Activated CD8-positive, alpha-beta memory T cell treated with anti-CD3 and anti-CD28 coated beads for 48 hours (primary cell): Measurements from ENCODE around the gene MEGF9.
A peak's percentile ranks its signal among the peaks of the same experiment; 100 is the strongest.

Experiments used
- DNase-seq, 3 experiments: peaks; one replicate each; pipeline ENCODE4 v3.0.0-alpha.2; 2020; ENCODE audit warnings: low read depth in 2 of 3, low spot score in 2 of 3

Gene MEGF9

GRCh38 chr9:120626512-120626911 lies 87.8 kb downstream of the MEGF9 start:
- no peak for DNase-seq

DNA sequence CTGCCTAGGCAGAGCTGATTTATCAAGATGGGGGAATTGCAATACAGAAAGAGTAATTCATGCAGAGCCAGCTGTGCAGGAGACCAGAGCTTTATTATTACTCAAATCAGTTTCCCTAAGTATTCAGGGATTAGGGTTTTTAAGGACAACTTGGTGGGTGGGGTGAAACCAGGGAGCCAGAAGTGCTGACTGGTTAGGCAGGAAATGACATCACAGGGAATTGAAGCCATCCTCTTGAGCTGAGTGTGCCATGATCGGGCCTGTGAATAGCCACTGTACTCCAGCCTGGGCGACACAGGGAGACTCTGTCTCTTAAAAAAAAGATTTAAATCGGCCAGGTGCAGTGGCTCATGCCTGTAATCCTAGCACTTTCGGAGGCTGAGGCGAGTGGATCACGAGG lies 89.0 kb downstream of the MEGF9 start:
- no peak for DNase-seq

DNA sequence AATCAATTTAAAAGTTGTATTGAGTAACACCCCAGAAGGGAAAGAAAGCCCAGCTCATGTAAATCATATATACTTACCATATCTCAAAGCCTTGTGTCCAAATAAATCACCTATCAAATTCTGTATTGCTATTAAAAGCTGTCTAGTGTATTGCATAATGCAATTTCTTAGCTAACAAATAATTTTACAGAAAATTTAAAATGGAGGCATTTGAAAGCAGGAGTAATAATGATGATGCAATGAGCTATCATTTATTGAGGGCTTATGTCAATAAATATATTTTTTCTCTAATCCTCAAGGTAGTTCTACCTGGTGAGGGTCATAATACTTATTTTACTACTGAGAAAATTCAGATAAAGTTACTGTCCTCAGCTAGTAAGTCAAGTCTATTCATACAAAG lies 91.5 kb downstream of the MEGF9 start:
- no peak for DNase-seq

- DNase-seq, result no peak
These were observed 92.3 kb downstream of the MEGF9 start for GRCh38 chr9:120621941-120622340.

DNA sequence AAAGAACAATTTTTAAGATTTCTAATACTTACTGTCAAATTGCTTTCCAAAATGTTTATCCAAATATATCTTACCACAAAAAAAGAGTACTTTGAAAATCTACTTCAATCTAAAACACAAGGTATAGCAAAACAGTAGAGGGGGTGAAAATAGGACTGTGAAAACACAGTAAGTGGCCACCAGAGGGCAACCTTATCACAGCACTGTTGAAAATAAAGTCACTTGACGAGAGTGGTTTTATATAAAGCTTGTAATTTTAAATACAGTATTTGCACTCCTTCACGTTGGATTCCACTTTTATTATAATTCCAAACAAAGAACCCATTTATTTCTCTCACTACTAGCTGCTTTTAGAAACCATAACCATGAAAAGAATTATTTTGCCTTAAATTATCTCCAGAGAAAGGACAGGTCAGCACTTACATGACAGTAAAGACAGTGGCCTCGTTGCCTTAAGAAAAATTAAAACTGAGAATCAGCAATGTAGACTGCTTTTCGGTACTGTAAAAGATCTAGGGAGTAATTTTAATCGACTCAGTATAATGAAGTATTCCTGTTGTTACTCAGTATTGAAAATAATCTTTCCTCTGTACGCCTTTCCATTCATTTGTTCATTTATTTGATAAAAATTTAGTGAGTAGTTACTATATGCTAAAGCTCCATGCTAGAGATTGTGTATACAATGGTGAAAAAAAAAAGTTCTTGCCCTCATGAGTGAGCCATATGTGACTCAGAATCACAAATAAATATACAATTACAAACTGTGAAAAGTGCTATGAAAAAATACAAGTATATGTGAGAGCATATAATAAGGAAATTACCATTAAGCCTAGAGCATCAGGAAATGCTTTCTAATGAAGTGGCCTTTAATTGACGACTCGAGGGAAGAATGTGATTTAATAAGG lies 94.3 kb downstream of the MEGF9 start:
- no peak for DNase-seq

GRCh38 chr9:120616966-120617935 lies 97.0 kb downstream of the MEGF9 start:
- DNase-seq, result no peak

DNA sequence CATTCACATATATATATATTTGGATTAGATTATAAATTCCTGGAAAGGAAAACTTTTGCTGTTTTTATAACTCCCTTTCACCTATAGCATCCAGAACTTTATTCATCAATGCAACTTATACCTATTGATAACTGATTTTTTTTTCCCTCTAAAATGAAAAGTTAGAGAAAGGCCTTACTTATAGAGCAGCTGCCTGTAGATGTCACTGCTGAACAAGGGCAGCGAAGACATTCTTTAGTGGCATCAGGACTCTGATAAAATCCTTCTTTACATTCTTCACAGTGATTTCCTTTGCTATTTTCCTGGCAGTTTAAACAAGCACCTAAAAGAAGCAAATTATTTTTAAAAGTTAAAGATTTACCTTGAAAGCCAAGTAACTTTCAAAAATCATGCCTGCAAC lies 102.1 kb downstream of the MEGF9 start:
- DNase-seq, result no peak

GRCh38 chr9:120611690-120612068 lies 102.6 kb downstream of the MEGF9 start:
- no peak for DNase-seq

- no peak for DNase-seq
These were observed 103.1 kb downstream of the MEGF9 start for GRCh38 chr9:120610975-120611689.

DNA sequence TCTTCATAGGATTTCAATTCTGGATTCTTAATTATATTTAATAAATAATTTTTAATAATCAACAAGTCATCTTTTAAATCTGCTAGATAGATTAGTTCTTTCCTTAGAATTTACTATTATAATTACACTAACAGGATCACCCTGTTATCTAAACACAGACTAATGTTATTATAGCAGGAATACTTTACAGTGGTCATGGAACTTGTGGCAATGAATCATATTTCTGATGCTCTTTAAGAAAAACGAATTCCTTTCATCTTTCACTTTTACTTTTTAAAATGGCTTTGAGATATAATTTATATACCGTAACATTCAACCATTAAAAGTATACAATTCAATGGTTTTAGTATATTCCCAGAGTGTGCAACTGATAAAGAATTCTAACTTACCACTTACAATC lies 104.6 kb downstream of the MEGF9 start:
- no peak for DNase-seq

DNA sequence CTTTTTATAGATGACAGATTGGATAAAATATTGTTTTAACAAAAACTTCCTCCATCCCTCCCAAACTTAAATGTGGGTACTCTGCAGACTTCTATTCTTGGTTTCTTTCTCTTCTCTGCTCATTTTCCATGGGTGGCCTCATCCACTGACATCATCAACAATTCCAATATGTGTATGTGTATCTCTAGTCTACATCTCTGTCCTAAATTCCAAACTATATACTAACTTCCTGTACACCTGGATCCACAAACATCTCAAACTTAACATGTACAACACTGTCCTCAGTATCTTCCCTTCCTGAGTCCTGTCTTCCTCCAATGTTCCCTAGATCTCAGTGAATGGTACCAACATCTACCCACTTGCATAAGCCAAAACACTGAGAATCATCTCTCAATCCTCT lies 105.8 kb downstream of the MEGF9 start:
- no peak for DNase-seq

GRCh38 chr9:120603591-120603990 lies 110.7 kb downstream of the MEGF9 start:
- no peak for DNase-seq

GRCh38 chr9:120603010-120603409 lies 111.3 kb downstream of the MEGF9 start:
- no peak for DNase-seq

GRCh38 chr9:120593955-120594277 lies 120.4 kb downstream of the MEGF9 start:
- DNase-seq, result no peak

DNA sequence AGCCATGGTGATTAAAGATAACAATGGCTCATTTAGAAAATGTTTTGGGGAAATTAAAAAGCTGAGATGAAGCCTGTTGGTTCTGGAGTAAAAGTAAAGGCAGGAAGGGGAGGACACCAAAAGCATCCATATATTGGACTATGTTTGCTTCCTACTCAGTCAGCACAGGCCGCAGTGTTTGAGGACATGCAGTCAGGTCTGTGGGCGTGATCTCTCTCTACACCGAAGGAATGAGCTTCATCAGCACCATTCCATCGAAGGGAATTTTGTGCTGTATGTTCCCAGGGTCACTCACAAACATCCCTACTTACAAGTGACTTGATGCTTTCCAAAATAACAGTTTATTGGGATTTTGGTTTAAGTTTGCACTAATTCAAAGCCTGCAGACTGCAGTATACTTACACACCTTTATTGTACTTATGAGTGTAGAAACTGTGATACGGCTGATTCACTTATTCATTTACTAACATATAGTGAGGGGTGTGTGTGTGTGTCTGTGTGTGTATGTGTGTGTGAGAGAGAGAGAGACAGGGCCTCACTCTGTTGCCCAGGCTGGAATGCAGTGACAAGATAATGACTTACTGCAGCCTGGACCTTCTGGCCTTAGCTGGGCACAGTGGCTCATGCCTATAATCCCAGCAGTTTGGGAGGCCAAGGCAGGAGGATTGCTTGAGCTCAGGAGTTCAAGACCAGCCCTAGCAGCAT lies 120.9 kb downstream of the MEGF9 start:
- no peak for DNase-seq

- no peak for DNase-seq
These were observed 122.1 kb downstream of the MEGF9 start for GRCh38 chr9:120592210-120592609.

DNA sequence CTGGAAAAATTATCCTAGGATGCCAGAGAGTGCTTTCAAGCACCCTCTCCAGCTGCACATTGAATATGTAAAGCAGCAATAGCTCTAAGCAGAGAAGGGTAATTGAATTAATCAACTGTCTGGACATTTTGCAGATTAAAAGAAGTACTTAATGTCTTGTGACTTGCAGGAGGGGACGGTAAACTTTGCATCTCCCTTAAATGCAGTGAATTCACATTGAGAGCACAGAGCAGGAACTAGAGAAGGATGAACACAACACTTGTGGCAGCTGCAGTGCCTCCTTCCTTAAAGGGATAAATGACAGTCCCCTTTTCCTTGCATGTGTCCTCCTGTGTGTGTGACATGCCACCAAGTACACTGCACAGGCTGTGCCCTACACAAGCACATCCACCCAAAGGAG lies 126.9 kb downstream of the MEGF9 start:
- no peak for DNase-seq

DNA sequence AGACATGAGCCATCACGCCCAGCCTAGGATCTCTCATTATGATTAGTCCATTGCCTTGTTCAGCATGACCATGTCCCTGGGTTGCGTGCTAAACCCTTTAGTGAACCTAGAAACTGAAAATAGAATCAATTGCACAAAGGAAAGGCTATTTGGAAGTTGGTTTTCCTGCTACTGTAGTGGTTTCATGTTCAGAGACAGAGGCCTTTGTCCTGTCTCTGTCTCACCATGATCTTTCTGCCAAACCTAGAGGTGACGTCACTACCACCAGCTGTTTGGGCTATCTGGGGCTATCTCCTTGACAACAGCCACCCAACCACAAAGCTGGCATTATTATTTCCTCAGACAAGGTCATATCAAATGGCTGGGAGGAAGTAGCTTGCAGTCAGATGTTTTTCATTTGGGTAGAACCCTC lies 130.3 kb downstream of the MEGF9 start:
- no peak for DNase-seq

DNA sequence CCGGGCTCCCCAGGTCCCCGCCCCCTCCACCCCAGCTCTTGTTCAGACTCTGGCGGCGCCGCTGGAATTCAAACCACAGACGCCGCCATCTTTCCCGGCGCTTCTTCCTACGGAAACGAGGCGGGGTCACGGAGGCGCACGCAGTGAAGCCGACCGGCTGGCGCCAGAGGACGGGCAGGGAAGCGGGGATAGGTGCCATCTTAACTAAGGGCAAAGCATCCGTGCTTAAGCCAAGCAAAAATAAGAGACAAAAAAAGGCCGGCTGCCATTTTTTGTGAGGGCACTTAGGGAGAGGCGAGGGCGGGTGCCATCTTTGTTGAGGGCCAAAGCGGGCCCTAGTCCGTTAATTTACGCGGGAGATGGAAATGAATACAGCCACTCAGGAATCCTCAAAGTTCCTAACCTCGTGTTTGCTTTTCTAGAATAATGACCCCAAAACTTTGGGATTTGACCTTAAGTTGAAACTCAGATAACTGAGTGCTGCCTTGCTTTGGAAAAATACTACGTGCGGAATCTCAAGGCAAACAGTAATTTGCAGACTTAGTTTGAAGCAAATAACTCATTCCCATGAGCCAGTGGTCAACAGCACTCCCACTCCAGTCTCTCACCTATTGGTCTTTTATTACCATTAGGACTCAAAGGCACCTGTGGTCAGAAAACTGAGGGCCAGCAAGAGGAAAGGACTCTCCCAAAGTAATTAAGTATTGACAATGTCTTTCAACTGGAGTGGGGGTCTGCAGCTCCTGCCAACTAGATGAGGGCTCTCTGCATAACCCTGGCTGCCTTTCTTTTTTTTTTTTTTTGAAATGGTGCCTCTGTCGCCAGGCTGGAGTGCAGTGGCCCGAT lies 134.0 kb downstream of the MEGF9 start, which contains the start of gene CDK5RAP2:
TSS of gene CDK5RAP2 (minus strand) at position 117 of the 846 bp plus-strand sequence. CDS start 189 bp downstream, outside the sequence.
- DNase-seq, result peak; percentile 74 to 82 (median 78)
